Hypothalamus (tissue), 51 donors: ENCODE measurements around the gene PTTG2.
"Not testable (repeated sequence)": the region's sequence is repeated elsewhere in the genome, so short reads cannot be mapped to it uniquely, and the experiment has no call there.

Experiments used
- DNase-seq, 51 donors: peaks; one replicate each; lab custom pipeline; 2025; lab: John Stamatoyannopoulos, UW

The PTTG2 gene

GRCh38 chr4:37960098-37960497 is at the start of gene PTTG2:
Gene PTTG2 (plus strand): TSS chr4:37960398. CDS start chr4:37960435, 37 bp downstream.
- no peak for DNase-seq

- DNase-seq, result no peak
These were observed 45.7 kb upstream of the PTTG2 start for GRCh38 chr4:37914539-37914938.

GRCh38 chr4:37917388-37917787 is 42.8 kb upstream of the PTTG2 start:
- no peak for DNase-seq

GRCh38 chr4:37918653-37919052 is 41.5 kb upstream of the PTTG2 start:
- DNase-seq, result no peak

- no peak for DNase-seq
These were observed 37.9 kb upstream of the PTTG2 start for GRCh38 chr4:37922328-37922727.

- DNase-seq, result not testable (repeated sequence)
These were observed 37.1 kb upstream of the PTTG2 start for GRCh38 chr4:37923089-37923488.

- DNase-seq, result no peak
These were observed 35.3 kb upstream of the PTTG2 start for GRCh38 chr4:37924946-37925345.

GRCh38 chr4:37927434-37927833 is 32.8 kb upstream of the PTTG2 start:
- DNase-seq, result peak in 1 of 51 donors; percentile 13

GRCh38 chr4:37928426-37929416 is 31.5 kb upstream of the PTTG2 start:
- no peak for DNase-seq

GRCh38 chr4:37934096-37934495 is 26.1 kb upstream of the PTTG2 start:
- no peak for DNase-seq

- DNase-seq, result no peak
These were observed 25.6 kb upstream of the PTTG2 start for GRCh38 chr4:37934609-37935008.

- DNase-seq, result no peak
These were observed 25.2 kb upstream of the PTTG2 start for GRCh38 chr4:37935026-37935425.

GRCh38 chr4:37936889-37937498 is 23.2 kb upstream of the PTTG2 start:
- DNase-seq, result peak in 13 of 51 donors; percentile 2 to 44 (median 12)

- DNase-seq, result no peak
These were observed 22.0 kb upstream of the PTTG2 start for GRCh38 chr4:37938208-37938607.

- peak in 13 of 51 donors; percentile 1 to 43 (median 14) for DNase-seq
These were observed 13.6 kb upstream of the PTTG2 start for GRCh38 chr4:37946503-37947179.

GRCh38 chr4:37948542-37948941 is 11.7 kb upstream of the PTTG2 start:
- DNase-seq, result no peak

- DNase-seq, result no peak
These were observed 10.4 kb upstream of the PTTG2 start for GRCh38 chr4:37949636-37950426.

- DNase-seq, result peak in 1 of 51 donors; percentile 5
These were observed 8.5 kb upstream of the PTTG2 start for GRCh38 chr4:37951461-37952352.

- no peak for DNase-seq
These were observed 7.0 kb upstream of the PTTG2 start for GRCh38 chr4:37953156-37953555.
